Measurements from ENCODE around the gene TLL2.
A peak's percentile ranks its signal among the peaks of the same experiment; 100 is the strongest.
"Not testable (repeated sequence)": the region's sequence is repeated elsewhere in the genome, so short reads cannot be mapped to it uniquely, and the experiment has no call there.

The TLL2 gene

GRCh38 chr10:96513698-96514561 lies at the start of gene TLL2:
TLL2 (minus strand) TSS chr10:96513926; CDS start chr10:96513685, 241 bp downstream.
- DNase-seq = peak; percentile 85

- DNase-seq = no peak
Measured at GRCh38 chr10:96560966-96561887, 47.5 kb upstream of the TLL2 start.

GRCh38 chr10:96560489-96560888 lies 46.8 kb upstream of the TLL2 start:
- no peak for DNase-seq

GRCh38 chr10:96556003-96556402 lies 42.3 kb upstream of the TLL2 start:
- DNase-seq = no peak

- no peak for DNase-seq
Measured at GRCh38 chr10:96555330-96555729, 41.6 kb upstream of the TLL2 start.

- DNase-seq = no peak
Measured at GRCh38 chr10:96548589-96548988, 34.9 kb upstream of the TLL2 start.

GRCh38 chr10:96545558-96545957 lies 31.8 kb upstream of the TLL2 start:
- DNase-seq = not testable (repeated sequence)

GRCh38 chr10:96541921-96542320 lies 28.2 kb upstream of the TLL2 start:
- DNase-seq = no peak

GRCh38 chr10:96540240-96540639 lies 26.5 kb upstream of the TLL2 start:
- no peak for DNase-seq

GRCh38 chr10:96538683-96539082 lies 25.0 kb upstream of the TLL2 start:
- no peak for DNase-seq

GRCh38 chr10:96536129-96536528 lies 22.4 kb upstream of the TLL2 start:
- no peak for DNase-seq

- no peak for DNase-seq
Measured at GRCh38 chr10:96532523-96532922, 18.8 kb upstream of the TLL2 start.

- DNase-seq = no peak
Measured at GRCh38 chr10:96529634-96530279, 16.0 kb upstream of the TLL2 start.

GRCh38 chr10:96524741-96525140 lies 11.0 kb upstream of the TLL2 start:
- DNase-seq = no peak

- no peak for DNase-seq
Measured at GRCh38 chr10:96517284-96517683, 3.6 kb upstream of the TLL2 start.

- DNase-seq = no peak
Measured at GRCh38 chr10:96516337-96516736, 2.6 kb upstream of the TLL2 start.

GRCh38 chr10:96513305-96513697 lies 425 bp downstream of the TLL2 start:
- DNase-seq = no peak

GRCh38 chr10:96512524-96513304 lies 1.0 kb downstream of the TLL2 start:
- peak; percentile 40 for DNase-seq

- DNase-seq = no peak
Measured at GRCh38 chr10:96511044-96511945, 2.4 kb downstream of the TLL2 start.

GRCh38 chr10:96509017-96509641 lies 4.6 kb downstream of the TLL2 start:
- no peak for DNase-seq

- no peak for DNase-seq
Measured at GRCh38 chr10:96507044-96507443, 6.7 kb downstream of the TLL2 start.

All from left hindlimb (tissue), 1 donor.